ENCODE data around the gene STRN3.

GRCh38 chr14:30854492-30854891 is 171.7 kb downstream of the STRN3 start:
- TF ChIP-seq CTCF (IDR thresholded peaks at IDR 0.05; ENCODE audit: low read depth, low read length, poor library complexity, severe bottlenecking), result no peak
- TF ChIP-seq EZH2phosphoT487 (IDR thresholded peaks at IDR 0.05; ENCODE audit: borderline replicate concordance, low read length), result no peak
